ENCODE measurements around the gene MORC2.

GRCh38 chr22:30891781-30892180, 76.8 kb downstream of the MORC2 start:
- TF ChIP-seq CTCF (IDR thresholded peaks at IDR 0.05; ENCODE audit: low read depth, low read length, missing input control): no peak
- TF ChIP-seq NR2F2 (IDR thresholded peaks at IDR 0.05): no peak
- no peak for TF ChIP-seq YY1 (IDR thresholded peaks at IDR 0.05)
- no peak for TF ChIP-seq FOXA1 (IDR thresholded peaks at IDR 0.05)
- TF ChIP-seq TAF1 (conservative IDR thresholded peaks at IDR 0.05): no peak
- no peak for TF ChIP-seq EGR1 (IDR thresholded peaks at IDR 0.05; ENCODE audit: low read depth in 2 of 2)
- TF ChIP-seq HNF4G (IDR thresholded peaks at IDR 0.05): no peak
- TF ChIP-seq ATF3 (IDR thresholded peaks at IDR 0.05): no peak
- no peak for TF ChIP-seq FOXA2 (IDR thresholded peaks at IDR 0.05)
- TF ChIP-seq REST (IDR thresholded peaks at IDR 0.05): no peak
- TF ChIP-seq SP1 (IDR thresholded peaks at IDR 0.05): no peak
- no peak for TF ChIP-seq HNF4A (conservative IDR thresholded peaks at IDR 0.05)
- no peak for TF ChIP-seq GABPA (IDR thresholded peaks at IDR 0.05 in 1 of 2, conservative IDR thresholded peaks at IDR 0.05 in 1 of 2)
